Ovary (tissue), 3 donors: ENCODE measurements around the gene ARNT2.

ENCODE experiments used
- CTCF ChIP-seq, 3 donors: fragments of 450-650 bp in 2 of 3; fragments of 200-600 bp in 1 of 3; IDR thresholded peaks; one replicate each; pipeline versions ENCODE4 v1.5.1 to v1.8.0; 2016 to 2022; ENCODE audit warnings: antibody characterized with exemption in 3 of 3, mild to moderate bottlenecking in 1 of 3
- POLR2A ChIP-seq: fragments of 450-650 bp; IDR thresholded peaks from one replicate; pipeline ENCODE4 v1.6.1; 2017; ENCODE audit warnings: antibody characterized with exemption, mild to moderate bottlenecking, moderate library complexity
- donor health status: DM: no; HTN: no; CAD: no.

DNA sequence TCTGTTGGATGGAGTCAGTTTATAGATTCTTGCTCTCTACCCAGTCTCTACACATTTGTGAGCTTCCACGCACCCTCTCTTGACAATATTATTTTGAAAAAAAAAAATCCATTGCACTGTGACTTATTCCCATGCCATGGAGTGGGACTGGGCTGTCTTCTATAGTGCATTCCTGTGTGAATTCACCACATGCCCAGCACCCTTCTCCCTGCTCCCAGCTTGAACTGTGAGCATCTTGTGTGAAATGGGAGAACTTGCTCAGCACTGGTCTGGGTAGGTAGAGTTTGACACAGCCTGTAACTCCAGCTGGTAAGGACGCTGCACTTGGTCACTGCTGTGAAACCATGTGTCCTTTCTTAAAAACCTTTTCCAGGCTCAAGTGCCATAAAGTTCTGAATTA, 91.9 kb downstream of the ARNT2 start:
- TF ChIP-seq CTCF (IDR thresholded peaks at IDR 0.05) (no peak), POLR2A (no peak)
